Kidney capillary endothelial cell (primary cell): ENCODE data around the gene CYSLTR1.
"Not testable (repeated sequence)": the region's sequence is repeated elsewhere in the genome, so short reads cannot be mapped to it uniquely, and the experiment has no call there.

ENCODE experiments used
- DNase-seq: peaks from one replicate; pipeline ENCODE4 v3.0.0-alpha.2; 2018; ENCODE audit warnings: low spot score

CYSLTR1 gene, protein sequence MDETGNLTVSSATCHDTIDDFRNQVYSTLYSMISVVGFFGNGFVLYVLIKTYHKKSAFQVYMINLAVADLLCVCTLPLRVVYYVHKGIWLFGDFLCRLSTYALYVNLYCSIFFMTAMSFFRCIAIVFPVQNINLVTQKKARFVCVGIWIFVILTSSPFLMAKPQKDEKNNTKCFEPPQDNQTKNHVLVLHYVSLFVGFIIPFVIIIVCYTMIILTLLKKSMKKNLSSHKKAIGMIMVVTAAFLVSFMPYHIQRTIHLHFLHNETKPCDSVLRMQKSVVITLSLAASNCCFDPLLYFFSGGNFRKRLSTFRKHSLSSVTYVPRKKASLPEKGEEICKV

DNA sequence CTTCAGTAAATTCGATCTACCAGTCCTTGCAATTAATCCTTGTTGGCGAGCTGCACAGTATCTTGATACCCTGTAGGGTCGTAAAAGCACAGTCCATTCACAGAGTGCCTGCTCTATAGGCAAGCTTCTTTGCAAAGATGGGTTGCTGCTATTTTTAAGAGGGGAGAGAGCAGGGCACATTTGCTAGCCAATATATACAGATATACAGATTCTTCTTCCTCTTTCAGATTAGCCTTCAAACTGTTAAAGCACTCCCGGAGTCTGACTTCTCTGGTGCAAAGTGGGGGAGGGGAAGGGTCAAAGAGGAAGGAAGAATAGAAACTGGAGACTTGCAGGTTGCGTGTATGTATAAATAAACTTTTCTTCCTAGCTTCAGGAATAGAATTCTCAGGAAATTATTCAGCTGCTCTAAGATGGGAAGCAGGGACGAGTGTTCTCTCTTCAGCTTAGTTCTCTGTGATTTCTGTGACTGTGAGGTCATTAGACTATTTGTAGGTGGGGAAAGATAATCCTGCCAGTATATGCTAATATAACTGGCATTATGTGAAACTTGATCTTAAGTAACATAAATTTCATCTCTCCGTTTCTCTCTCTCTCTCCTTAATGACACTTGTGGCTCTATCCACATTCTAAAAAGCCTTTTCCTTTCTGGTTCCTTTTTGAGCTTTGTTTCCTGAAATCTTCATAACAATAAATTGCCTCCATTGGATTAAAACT is at the start of gene CYSLTR1:
TSS of gene CYSLTR1 (minus strand) at position 242 of the 717 bp plus-strand sequence. CDS start 53,865 bp downstream, outside the sequence.
- DNase-seq, result no peak

DNA sequence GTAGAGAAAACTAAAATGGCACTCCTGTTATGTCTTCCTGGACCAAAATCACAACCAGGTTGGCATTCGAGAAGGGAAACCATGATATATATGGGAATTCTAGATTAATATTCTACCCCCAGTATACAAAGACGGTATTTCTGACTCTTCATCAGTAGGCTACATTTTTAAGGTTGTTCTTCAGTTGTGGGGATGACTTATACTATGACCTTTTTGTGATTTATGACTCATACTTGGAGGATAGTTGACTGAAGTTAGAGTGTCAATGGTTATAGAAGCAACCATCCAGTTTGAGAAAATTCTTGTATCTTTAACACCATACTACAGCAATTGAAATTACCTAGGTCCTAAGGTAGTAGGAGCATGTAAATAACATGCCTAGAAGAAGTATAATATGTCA is 49.8 kb upstream of the CYSLTR1 start:
- no peak for DNase-seq

DNA sequence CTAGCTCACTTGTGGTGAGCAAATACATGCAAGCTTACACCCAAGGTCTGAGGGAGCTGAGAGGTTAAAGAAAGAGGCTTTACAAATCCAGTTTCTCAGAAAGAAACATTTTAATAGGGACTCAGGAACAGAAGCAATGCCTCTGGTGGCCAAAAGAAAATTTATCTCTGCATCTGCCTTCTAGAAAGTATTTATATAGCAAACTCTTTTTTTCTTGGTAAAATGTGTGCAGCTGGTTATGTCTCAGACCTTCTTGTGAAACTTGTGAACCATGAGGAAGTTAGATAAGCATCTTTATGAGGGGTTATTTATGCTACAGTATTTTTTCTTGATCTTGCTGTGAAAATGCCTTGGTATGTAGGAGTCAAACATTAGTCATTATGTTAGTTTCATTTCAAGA is 48.5 kb upstream of the CYSLTR1 start:
- no peak for DNase-seq

DNA sequence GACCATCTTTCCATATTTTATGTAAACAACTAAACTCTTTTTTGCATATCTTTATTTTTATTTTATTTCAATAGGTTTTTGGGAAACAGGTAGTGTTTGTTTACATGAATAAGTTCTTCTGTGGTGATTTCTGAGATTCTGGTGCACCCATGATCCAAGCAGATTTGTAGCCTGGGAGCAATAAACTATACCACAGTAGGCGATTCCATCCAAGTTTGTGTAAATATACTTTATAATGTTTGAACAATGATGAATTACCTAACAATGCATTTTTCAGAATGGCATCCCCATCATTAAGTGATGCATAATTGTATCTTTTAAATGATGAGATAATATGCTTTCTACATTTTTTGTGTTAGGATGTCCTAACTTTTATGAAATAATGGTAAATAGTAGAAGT is 39.2 kb upstream of the CYSLTR1 start:
- no peak for DNase-seq

DNA sequence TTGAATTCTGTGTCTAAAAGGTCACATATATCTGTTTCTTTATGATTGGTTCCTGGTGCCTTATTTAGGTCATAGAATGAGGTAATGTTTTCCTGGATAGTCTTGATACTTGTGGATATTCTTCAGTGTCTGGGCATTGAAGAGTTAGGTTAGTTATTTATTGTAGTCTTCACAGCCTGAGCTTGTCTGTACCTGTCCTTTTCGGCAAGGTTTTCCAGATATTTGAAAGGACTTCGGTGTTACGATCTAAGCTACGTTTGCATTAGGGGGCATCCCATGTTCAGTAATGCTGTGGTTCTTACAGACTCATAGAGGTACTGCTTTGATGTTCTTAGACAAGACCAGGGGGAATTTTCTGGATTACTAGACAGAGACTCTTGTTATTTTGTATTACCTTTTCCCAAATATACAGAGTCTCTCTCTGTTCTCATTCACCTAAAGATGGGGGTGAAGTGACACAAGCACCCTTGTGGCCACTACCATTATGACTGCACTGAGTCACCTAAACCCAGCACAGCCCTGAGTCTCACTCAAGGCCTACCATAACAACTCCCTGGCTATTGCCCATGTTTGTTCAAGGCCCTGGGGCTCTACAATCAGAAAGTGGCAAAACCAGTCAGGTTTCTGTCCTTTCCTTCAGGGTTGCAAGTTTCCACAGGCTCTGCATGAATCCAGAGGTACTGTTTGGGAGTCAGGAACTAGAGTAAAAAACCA is 30.1 kb upstream of the CYSLTR1 start:
- DNase-seq, result no peak

DNA sequence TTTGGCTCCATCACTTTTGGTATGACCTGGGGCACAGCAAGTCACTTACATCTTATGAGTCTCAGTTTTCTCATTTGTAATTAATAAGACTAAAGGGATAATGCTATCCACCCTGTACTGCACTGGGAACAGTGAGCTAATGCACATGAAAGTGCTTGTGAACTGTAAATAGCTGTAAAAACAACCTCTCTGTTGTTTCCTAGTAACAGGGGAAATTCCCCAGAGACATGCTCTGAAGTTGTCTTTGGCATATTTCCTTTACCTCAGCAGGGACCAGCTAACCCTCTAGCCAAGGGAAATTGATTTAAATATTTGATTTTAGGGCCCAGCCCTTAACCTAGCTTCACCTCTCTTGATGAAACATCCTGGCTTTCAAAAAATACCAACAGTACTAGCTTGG is 6.1 kb upstream of the CYSLTR1 start:
- no peak for DNase-seq

DNA sequence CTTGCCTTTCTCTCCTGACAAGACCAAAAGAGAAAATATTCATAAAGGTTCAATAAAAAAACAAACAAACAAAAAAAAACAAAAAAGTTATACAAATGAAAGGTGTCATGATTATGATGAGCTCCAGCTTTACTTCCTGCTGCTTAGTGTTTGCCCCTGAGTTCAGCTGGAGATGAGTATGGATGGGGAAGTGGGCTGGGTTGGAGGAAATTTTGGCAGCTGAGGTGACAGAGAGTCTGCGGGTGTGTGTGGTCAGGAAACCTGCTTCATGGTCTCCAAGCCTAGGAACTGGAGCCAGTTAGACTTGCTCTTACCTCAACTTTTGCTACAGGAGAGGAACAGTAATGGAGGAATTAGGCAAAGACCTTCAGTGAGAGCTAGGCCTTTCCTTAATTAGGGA is 4.3 kb upstream of the CYSLTR1 start:
- no peak for DNase-seq

DNA sequence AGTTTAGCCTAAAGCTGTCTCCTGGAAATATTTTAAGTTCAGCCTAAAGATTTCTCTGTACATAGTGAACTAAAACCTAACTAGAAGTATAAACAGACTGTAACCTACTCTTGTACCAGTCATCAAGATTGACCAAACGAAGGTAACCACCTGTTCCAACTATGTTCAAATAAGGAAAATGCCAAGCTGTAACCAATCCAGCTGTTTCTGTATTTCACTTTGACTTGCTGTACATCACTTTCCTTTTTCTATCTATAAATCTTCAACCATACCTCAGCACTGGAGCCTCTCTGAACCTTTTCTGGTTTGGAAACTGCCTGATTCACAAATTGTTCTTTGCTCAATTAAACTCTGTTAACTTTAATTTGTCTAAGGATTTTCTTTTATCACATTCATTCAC is 3.1 kb upstream of the CYSLTR1 start:
- DNase-seq, result no peak

DNA sequence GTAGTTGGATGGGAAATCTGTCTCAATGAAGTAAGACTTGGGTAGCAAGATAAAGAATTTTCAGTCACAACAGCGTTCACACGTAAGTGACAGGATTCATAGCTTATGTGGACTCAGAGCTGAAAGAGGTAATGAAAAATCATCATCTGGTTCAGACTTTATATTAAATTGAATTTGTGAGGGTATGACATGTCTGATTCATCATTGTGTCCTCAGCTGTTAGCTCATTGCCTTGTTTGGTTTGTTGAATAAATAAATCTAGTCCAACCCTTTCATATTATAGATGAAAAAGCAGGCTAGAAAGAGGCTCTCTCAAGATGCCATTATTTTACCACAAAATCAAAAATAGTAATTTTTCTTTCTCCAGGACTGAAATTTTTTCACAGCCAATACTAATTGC is 2.7 kb upstream of the CYSLTR1 start:
- no peak for DNase-seq

DNA sequence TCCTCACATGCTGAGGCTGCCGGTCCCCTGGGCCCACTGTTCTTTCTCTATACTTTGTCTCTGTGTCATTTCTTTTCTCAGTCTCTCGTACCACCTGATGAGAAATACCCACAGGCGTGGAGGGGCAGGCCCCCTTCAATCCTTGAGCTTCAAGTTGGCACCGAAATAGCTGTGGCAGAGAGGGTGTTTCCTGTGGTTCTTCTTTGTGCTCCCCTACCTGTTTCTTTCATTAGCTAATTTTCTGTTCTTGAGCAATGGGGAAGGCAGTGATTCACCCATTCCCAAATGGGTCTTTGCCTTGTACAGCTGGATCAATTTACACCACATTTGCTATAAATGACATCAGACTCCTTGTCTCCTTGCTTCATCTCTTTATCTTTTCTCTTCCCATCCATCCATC is 2.1 kb upstream of the CYSLTR1 start:
- DNase-seq, result no peak

DNA sequence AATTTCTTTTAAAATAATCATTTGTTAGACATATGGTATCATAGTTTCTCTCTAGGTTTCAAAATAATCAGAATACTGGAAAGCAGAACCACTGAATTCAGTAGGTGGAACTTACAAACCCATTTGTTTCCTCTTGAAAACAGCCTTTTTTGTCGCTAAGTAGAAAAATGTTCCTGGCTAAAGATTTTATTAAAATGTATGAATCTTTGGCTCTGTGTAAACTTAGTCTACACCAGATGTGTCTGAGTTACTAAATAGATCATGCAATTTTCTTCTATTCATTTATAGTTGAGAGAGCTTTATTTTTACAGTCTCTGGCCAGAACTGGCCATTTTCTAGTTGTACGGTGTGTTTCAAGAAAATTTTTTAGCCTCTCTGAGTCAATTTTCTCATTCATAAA is 1.0 kb downstream of the CYSLTR1 start:
- no peak for DNase-seq

DNA sequence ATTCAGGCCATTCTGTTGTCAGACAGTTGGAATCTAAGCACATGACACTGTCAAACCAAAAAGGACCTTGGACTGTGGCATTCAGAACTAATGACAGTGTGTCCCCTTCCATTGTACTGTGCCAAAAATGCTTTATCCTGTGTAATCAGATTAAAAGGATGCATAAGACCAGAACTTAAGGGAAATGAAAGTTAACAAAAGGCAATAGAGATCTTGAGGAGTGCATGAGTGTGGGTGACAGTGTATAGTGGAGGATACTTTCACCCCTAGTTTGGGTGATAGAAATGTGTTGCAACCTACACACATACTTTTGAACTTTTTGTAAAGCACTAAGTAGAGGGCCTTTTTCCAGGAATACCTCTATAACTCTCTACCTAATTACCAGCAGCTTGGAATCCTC is 4.5 kb downstream of the CYSLTR1 start:
- DNase-seq, result no peak

DNA sequence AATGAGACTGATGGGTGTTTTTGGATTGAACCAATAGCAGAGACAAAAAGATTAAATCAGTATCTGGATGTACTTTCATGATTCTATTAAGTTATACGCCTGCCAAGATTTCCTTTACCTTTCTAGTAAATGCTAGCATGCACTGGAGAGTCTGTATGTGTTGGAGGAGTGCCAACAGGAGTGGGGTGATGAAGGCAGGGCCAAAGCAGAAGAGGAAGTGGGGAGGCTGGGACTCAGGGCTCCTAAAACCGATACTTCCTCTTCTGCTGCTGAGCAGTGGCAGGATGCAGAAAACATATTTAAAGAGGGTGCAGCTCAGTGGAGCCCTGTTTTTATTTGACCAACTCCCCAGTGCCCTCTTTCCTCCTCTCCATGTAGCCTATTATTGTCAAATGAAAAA is 5.6 kb downstream of the CYSLTR1 start:
- no peak for DNase-seq

DNA sequence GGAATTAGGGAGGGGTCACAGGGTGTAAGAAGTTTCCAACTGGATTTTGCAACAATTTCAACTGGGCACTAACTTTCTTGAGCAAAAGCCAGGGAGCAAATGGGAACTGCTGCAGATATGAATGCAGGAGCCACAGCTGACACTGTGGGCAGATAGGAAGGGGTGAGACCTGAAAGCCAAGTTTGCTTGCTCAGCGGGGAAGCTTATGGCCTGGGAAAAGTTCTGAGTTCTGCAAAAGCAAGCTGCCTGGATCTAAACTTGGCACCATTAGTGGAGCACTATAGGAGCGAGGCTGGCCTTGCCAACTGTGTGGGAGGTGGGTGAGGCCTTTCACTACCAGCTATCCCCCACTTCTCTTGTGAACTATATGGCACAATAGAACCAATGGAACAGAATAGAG is 11.1 kb downstream of the CYSLTR1 start:
- DNase-seq, result no peak

DNA sequence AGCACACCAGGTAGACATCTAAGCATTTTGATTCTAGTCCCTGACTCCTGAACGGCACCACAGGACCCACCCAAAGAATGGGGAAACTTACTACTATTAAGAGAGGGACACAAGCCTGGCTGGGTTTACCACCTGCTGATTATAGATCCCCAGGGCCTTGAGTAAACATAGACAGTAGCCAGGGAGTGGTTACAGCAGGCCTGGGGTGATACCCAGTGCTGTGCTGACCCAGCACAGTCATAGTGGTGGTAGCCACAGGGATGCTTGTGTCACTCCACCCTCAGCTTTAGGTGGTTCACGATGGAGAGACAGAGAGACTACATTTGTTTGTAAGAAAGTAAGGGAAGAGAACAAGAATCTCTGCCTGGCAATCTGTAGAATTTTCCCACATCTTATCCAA is 11.7 kb downstream of the CYSLTR1 start:
- DNase-seq, result no peak

DNA sequence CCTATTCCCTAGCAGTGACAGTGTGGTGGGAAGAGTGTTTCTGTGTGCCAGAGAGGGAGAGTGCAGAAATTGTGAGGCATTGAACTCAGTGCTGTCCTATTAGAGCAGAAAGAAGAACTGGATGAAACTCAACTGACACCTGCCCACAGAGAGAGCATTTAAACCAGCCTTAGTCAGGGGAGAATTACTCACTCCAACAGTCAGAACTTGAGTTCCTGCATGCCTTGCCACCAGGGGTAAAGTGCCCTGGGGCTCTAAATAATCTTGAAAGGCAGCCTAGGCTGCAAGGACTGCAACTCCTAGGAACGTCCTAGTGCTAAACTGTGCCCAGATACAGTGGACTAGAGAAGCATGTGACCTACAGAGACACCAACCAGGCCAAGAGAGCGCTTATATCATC is 12.8 kb downstream of the CYSLTR1 start:
- DNase-seq, result no peak

DNA sequence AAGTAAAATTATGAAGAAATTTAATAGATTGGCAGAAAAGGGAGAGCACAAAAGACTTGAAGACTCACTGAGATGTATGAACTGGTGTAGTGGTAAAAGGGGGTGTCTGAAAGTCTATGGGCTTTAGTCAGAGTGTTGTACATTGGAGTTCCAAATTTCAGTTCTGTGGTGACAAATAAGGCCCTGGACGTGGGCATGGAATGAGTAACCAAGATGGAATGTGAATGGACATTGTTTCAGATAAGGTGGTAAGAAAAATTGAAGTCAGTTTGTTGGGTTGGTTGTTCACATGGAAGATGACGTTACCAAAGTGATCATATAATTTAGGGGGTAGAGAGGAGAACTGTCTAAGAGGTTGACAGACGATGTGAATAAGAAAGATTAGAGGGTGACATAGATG is 13.9 kb downstream of the CYSLTR1 start:
- DNase-seq, result peak; percentile 25

DNA sequence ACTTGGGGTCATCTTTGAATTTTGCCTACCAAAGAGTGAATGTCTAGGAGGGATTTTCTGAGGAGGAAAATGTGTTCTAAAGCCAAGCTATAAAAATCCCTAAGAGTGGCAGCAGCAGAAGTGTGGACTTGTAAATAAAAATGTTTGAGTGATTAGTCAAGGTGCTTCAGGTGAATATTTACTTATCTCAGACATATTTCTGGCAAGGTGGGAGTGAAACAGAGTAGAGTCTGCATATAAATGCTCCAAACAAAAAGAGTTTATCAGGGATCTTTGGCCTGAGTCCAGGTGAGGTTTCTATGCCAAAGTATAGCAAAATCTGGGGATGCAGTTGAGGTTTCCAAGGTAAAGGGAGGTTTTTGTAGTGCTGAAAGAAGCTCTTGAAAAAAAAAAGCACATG is 19.7 kb downstream of the CYSLTR1 start:
- DNase-seq, result no peak

DNA sequence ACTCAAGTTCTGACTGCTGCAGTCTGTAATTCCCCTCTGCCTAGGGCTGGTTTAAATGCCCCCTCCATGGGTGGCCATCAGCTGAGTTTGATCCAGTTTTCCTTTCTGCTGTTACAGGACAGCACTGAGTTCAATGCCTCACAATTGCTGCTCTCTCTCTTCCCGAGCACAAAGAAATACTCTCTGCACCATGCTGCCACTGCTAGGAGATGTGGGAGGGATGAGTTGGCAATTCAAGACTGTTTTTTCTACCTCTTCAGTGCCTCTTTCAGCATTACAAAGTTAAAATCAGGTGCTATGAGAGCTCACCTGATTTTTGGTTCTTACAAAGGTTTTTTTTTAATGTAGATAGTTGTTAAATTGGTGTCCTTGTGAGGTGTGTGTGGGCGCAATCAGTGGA is 24.3 kb downstream of the CYSLTR1 start:
- DNase-seq, result no peak

DNA sequence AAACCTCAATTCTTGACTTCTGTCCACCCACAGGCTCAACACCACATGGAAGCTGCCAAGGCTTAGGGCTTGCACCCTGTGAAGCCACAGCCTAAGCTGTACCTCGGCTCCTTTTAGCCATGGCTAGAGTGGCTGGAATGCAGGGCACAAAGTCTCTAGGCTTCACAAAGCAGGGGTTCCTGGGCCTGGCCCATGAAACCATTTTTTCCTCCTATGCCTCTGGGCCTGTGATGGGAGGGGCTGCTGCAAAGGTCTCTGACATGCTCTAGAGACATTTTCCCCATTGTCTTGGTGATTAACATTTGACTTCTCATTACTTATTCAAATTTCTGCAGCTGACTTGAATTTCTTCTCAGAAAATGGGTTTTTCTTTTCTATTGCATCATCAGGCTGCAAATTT is 26.5 kb downstream of the CYSLTR1 start:
- not testable (repeated sequence) for DNase-seq

DNA sequence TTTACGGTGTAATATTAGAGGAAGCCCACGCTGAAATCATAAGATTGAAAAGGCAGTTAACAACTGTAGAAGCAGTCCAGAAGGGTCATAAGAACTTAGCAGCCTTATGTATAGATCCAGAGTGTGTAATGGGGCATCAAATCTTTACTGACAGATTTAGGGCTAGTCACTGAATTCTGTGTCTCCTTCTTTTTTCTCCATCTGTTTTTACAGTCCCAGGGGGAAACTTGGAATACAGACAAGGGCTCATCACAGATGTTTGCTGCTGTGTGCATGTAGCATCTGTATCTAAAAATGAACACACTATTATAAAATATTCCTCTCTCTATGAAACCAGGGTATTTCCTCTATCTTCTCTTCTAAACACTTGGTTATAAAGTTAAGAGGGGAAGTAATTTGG is 43.9 kb downstream of the CYSLTR1 start:
- DNase-seq, result no peak

DNA sequence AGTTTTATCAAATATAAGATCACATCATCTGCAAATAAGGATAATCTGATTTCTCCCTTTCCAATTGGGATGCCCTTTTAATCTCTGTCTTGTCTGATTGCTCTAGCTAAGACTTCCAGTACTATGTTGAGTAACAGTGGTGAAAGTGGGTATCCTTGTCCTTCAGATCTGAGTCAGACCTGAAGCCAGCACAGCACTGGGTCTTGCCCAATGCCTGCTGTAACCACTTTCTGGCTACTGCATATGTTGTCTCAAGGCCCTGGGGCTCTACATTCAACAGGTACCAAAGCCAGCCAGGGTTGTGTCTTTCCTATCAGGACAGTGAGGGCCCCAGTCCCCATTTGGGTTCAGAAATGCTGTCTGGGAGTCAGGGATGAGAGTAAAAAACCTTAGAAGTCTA is 90.3 kb downstream of the CYSLTR1 start:
- no peak for DNase-seq

DNA sequence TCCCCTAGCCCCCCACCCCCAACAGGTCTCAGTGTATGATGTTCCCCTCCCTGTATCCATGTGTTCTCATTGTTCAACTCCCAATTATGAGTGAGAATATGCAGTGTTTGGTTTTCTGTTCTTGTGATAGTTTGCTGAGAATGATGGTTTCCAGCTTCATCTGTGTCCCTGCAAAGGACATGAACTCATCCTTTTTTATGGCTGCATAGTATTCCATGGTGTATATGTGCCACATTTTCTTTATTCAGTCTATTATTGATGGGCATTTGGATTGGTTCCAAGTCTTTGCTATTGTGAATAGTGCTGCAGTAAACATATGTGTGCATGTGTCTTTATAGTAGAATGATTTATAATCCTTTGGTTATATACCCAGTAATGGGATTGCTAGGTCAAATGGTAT is 101.4 kb downstream of the CYSLTR1 start:
- not testable (repeated sequence) for DNase-seq
